ENCODE data around the gene COL6A1. TPM values are rescaled to one million over a fixed set of nuclear protein-coding genes. Genes with fewer than 3 reads are reported as not detected.

Gene COL6A1
- total RNA-seq, 1 donor from 2014 or later, result 148 TPM

DNA sequence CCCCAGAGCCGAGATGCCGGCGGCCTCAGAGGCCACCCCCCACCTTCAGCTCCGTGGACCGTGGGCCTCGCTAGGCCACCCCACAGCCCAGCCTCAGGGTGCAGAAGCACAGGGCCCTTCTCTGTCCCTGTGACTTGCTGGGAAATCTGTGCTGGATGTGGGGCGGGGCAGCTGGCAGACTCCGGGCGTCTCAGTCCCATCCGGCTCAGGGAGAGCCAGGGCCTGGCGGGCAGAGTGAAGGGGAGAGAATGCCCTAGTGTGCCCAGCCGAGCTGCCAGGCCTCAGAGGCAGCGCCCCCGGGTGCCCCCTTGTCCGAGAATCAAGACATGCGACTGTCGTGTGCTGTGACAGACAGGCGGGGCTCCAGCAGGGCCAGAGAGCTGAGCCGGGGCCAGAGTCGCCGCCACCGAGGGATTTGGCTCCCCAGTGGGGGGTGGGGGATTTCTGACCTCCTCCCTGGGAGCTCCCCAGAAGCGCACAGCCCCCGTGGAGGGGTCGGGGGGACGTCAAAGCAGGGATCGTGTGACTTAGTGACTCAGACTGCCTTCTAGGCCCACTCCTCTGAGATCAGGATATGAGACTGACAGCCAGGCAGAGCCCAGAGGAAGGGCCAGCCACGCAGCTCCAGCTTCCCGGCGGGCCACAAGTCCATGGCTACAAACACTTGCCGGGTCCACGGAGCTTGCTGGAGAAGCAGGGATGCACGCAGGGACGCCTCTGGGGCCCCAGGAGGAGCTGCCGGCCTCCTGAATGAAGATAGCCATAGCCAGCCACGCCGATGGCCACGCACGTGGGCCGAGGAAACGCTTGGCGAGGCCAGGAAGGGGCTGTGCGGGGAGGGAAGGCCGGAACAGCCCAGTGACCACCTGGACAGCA is 11.9 kb downstream of the COL6A1 start:
- Histone ChIP-seq H3K4me1 (no peaks in the 10 kb centered on the region), H3K4me3 (no peak overlapping the region), H3K27me3 (ENCODE audit: low read depth) (no peaks in the 10 kb centered on the region), H3K9me3 (no peaks in the 10 kb centered on the region), H3K36me3 (peaks cover 50% of the 10 kb centered on the region), H3K27ac (peak overlapping the region; percentile 36)
- peak; percentile 36 for DNase-seq
- ATAC-seq, result no peak
- intact Hi-C loops (cut with DNase I), result no loop called here
- TF ChIP-seq, protein P1, sequence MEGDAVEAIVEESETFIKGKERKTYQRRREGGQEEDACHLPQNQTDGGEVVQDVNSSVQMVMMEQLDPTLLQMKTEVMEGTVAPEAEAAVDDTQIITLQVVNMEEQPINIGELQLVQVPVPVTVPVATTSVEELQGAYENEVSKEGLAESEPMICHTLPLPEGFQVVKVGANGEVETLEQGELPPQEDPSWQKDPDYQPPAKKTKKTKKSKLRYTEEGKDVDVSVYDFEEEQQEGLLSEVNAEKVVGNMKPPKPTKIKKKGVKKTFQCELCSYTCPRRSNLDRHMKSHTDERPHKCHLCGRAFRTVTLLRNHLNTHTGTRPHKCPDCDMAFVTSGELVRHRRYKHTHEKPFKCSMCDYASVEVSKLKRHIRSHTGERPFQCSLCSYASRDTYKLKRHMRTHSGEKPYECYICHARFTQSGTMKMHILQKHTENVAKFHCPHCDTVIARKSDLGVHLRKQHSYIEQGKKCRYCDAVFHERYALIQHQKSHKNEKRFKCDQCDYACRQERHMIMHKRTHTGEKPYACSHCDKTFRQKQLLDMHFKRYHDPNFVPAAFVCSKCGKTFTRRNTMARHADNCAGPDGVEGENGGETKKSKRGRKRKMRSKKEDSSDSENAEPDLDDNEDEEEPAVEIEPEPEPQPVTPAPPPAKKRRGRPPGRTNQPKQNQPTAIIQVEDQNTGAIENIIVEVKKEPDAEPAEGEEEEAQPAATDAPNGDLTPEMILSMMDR (IDR thresholded peaks at IDR 0.05), result no peak

DNA sequence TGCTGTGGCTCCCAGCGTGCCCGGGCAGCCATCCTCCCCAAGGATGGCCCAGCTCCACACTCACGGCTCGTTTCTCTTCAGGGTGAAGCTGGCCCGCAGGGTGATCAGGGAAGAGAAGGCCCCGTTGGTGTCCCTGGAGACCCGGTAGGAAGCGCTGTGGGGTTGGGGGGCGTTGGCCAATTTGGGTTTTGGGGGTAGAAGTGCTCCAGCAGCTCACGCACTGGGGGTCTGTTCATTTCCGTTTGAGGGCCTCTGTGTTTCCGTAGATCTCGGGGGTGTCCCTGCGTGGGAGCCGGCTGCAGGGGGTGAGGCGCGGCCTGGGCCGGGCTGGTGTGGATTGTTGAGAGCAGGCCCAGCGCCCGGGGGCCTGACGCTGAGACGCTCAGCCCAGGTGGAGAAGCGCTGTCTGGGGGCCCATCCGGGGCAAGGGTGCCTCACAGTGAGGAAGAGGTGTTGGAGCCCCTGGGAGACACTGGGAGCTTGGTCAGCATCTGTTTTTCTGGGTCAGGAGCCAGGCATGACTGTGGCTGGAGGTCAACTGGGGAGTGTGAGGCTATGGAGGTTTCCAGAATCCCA is 12.6 kb downstream of the COL6A1 start:
- intact Hi-C loops (cut with DNase I), result no loop called here
- no peak for ATAC-seq

DNA sequence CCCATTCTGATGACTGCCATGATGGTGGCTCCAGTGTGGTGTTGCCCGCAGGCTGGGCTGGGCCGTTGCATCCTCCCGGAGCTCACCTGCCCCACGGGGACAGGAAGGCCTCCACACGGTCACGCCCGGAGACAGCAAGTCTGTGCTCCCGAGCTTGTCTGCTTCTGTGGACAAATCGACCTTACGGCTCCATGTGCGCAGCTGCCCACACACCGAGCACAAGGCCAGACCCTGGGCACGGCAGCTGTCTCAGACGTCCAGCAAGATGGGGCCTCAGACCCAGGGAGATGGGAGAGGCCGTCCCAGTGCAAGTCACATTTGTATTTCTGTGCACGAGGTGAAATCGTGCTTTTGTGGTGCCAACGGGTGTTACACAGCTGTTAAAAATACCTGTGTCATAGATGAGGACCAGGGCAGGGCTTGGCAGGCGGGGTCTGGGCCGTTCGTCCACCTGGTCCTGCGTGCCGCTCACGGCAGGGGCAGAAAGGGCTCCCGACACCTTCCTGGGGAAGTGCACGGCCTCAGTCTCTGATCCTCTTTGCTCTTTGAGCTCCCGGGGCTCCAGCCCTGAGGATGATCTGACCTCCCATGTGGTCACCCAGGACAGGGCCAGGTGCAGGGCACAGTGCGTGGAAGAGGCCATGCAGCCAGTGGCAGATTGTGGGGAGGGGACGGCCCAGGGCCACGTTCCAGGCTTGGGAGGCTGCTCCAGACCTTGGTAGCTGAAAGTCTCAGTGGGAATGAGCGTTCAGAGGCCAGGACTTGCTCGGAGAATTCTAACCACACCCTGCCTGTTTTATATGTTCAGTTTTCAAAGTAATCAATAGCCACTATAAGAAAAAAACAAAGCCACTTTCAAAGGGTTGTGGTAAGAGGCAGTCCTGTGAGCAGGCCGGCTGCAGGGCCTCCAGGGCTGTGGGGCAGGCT is 13.5 kb downstream of the COL6A1 start:
- Histone ChIP-seq H3K9me3 (no peaks in the 10 kb centered on the region), H3K4me3 (no peak overlapping the region), H3K36me3 (peaks cover 47% of the 10 kb centered on the region), H3K27ac (no peak overlapping the region), H3K27me3 (ENCODE audit: low read depth) (no peaks in the 10 kb centered on the region), H3K4me1 (no peaks in the 10 kb centered on the region)
- ATAC-seq, result no peak
- intact Hi-C loops (cut with DNase I), result no loop called here
- DNase-seq, result peak; percentile 39
- TF ChIP-seq, protein P1 (IDR thresholded peaks at IDR 0.05), result no peak

More for the DNA sequence above, 12.6 kb downstream of the COL6A1 start:
- no peaks in the 10 kb centered on the region for H3K4me1 ChIP-seq
- no peaks in the 10 kb centered on the region for H3K27me3 ChIP-seq (ENCODE audit: low read depth)
- H3K4me3 ChIP-seq, result no peak overlapping the region
- H3K36me3 ChIP-seq, result peaks cover 54% of the 10 kb centered on the region
- no peak overlapping the region for H3K27ac ChIP-seq
- no peaks in the 10 kb centered on the region for H3K9me3 ChIP-seq
- TF ChIP-seq, protein P1 (IDR thresholded peaks at IDR 0.05), result no peak
- peak; percentile 35 for DNase-seq

DNA sequence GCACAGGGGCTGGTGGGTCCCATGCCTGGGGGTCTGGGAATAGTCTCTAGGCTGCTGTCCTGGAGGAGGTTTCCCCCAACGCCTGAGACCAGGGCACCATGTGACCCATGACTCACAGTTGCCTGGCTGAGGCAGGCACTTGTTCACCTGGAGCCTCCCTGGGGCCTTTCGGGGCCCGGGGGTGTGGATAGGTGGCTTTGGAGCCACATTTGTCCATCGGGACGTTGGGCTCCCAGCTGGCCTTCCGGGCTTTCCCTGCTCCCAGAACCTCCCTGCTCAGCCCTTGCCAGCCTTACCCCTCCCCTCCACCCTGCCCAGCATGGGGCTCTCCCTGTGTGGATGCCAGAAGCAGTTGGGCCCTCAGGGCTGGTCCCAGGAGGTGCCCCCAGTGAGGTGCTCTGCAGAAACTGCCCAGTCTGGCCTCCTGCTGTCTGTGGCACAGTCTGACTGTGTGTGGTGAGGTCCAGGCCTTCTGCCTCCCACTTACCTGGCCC is 14.2 kb downstream of the COL6A1 start:
- intact Hi-C loops (cut with DNase I), result no loop called here

More for the DNA sequence above, 14.2 kb downstream of the COL6A1 start:
- H3K4me3 ChIP-seq, result no peak overlapping the region
- TF ChIP-seq, protein P1 (IDR thresholded peaks at IDR 0.05), result no peak
- H3K9me3 ChIP-seq, result no peaks in the 10 kb centered on the region
- no peaks in the 10 kb centered on the region for H3K27me3 ChIP-seq (ENCODE audit: low read depth)
- H3K4me1 ChIP-seq, result no peaks in the 10 kb centered on the region
- DNase-seq, result peak; percentile 38
- peaks cover 48% of the 10 kb centered on the region for H3K36me3 ChIP-seq
- no peak overlapping the region for H3K27ac ChIP-seq
- no peak for ATAC-seq

Measured in lower lobe of right lung (tissue), 2 donors.